Activated CD8-positive, alpha-beta memory T cell treated with anti-CD3 and anti-CD28 coated beads for 36 hours (primary cell): Measurements from ENCODE around the gene ABLIM1. TPM values are rescaled to one million over a fixed set of nuclear protein-coding genes. Genes with fewer than 3 reads are reported as not detected.

Experiments used
- CTCF ChIA-PET: fragments of 350-600 bp; sonication (Branson Sonifier 250); formaldehyde crosslinking; loops from one replicate; lab custom pipeline; 2021; ENCODE audit warnings: antibody characterized with exemption; lab: Charles Lee
- POLR2A ChIA-PET: fragments of 350-600 bp; sonication (Branson Sonifier 250); formaldehyde crosslinking; loops from one replicate; lab custom pipeline; 2021; ENCODE audit warnings: antibody characterized with exemption; lab: Charles Lee
- total RNA-seq, 2 experiments: library from RNA; stranded (reverse); gene quantifications; one replicate each; pipeline ENCODE4 v1.2.3, GENCODE V29; 2021

ABLIM1 gene
- total RNA-seq, 2 experiments from 2014 or later = 44.4 to 47.7 TPM

- ChIA-PET CTCF (no interaction called here), POLR2A (no interaction called here)
These were observed 93.0 kb downstream of the ABLIM1 start for GRCh38 chr10:114565066-114565465.

GRCh38 chr10:114561008-114561523, 97.0 kb downstream of the ABLIM1 start:
- CTCF ChIA-PET = no interaction called here
- POLR2A ChIA-PET = no interaction called here

- ChIA-PET CTCF (no interaction called here), POLR2A (no interaction called here)
These were observed 97.9 kb downstream of the ABLIM1 start for GRCh38 chr10:114560144-114560543.

GRCh38 chr10:114559636-114560035, 98.4 kb downstream of the ABLIM1 start:
- ChIA-PET CTCF (no interaction called here), POLR2A (no interaction called here)

GRCh38 chr10:114557854-114558253, 100.2 kb downstream of the ABLIM1 start:
- POLR2A ChIA-PET = no interaction called here
- CTCF ChIA-PET = no interaction called here

- ChIA-PET POLR2A (no interaction called here), CTCF (no interaction called here)
These were observed 101.6 kb downstream of the ABLIM1 start for GRCh38 chr10:114556236-114557122.

- POLR2A ChIA-PET = no interaction called here
- CTCF ChIA-PET = interaction anchor here (1.2 kb wide), 1 partner anchor 248 kb away, joined by 3 read pairs; no protein-coding TSS in a partner anchor
These were observed 104.6 kb downstream of the ABLIM1 start for GRCh38 chr10:114553436-114553835.

- POLR2A ChIA-PET = no interaction called here
- CTCF ChIA-PET = interaction anchor here (0.7 kb wide), 1 partner anchor 243 kb away, joined by 3 read pairs; no protein-coding TSS in a partner anchor
These were observed 106.0 kb downstream of the ABLIM1 start for GRCh38 chr10:114552050-114552449.

- POLR2A ChIA-PET = interaction anchor here (0.6 kb wide), 1 partner anchor 594 kb away, joined by 3 read pairs; no protein-coding TSS in a partner anchor
- CTCF ChIA-PET = interaction anchor here (1.1 to 1.4 kb wide), 3 partner anchors 65 to 234 kb away, joined by 3 read pairs; no protein-coding TSS in a partner anchor
These were observed 106.5 kb downstream of the ABLIM1 start for GRCh38 chr10:114551636-114551972.

- POLR2A ChIA-PET = interaction anchor here (0.6 kb wide), 1 partner anchor 595 kb away, joined by 3 read pairs; no protein-coding TSS in a partner anchor
- CTCF ChIA-PET = interaction anchor here (1.1 to 1.4 kb wide), 3 partner anchors 65 to 235 kb away, joined by 3 read pairs; no protein-coding TSS in a partner anchor
These were observed 107.1 kb downstream of the ABLIM1 start for GRCh38 chr10:114550756-114551635.

- ChIA-PET CTCF (interaction anchor here (0.6 to 2.8 kb wide), 4 partner anchors 77 to 389 kb away, joined by 3 to 7 read pairs (median 5); no protein-coding TSS in a partner anchor), POLR2A (no interaction called here)
These were observed 109.4 kb downstream of the ABLIM1 start for GRCh38 chr10:114548662-114549061.

GRCh38 chr10:114547514-114547913, 110.6 kb downstream of the ABLIM1 start:
- POLR2A ChIA-PET = no interaction called here
- CTCF ChIA-PET = interaction anchor here (1.0 to 1.1 kb wide), 2 partner anchors 76 to 147 kb away, joined by 3 to 5 read pairs; no protein-coding TSS in a partner anchor

- ChIA-PET POLR2A (no interaction called here), CTCF (no interaction called here)
These were observed 111.0 kb downstream of the ABLIM1 start for GRCh38 chr10:114547056-114547455.

- ChIA-PET CTCF (interaction anchor here (0.6 kb wide), 1 partner anchor 77 kb away, joined by 3 read pairs; no protein-coding TSS in a partner anchor), POLR2A (no interaction called here)
These were observed 112.3 kb downstream of the ABLIM1 start for GRCh38 chr10:114545819-114546218.

GRCh38 chr10:114545071-114545470, 113.0 kb downstream of the ABLIM1 start:
- ChIA-PET CTCF (no interaction called here), POLR2A (no interaction called here)

GRCh38 chr10:114544045-114544659, 113.9 kb downstream of the ABLIM1 start:
- CTCF ChIA-PET = interaction anchor here (0.9 kb wide), 2 partner anchors 73 to 278 kb away, joined by 3 to 4 read pairs; partner anchors contain the start of gene FHIP2A

GRCh38 chr10:114543456-114543855, 114.6 kb downstream of the ABLIM1 start:
- ChIA-PET CTCF (interaction anchor here (1.1 kb wide), 1 partner anchor 239 kb away, joined by 4 read pairs; no protein-coding TSS in a partner anchor), POLR2A (interaction anchor here (0.5 kb wide), 1 partner anchor 16 kb away, joined by 3 read pairs; no protein-coding TSS in a partner anchor)

More at GRCh38 chr10:114544045-114544659, 113.9 kb downstream of the ABLIM1 start:
- POLR2A ChIA-PET = interaction anchor here (0.5 to 0.9 kb wide), 2 partner anchors 16 to 18 kb away, joined by 3 read pairs; no protein-coding TSS in a partner anchor

GRCh38 chr10:114542373-114542772, 115.7 kb downstream of the ABLIM1 start:
- POLR2A ChIA-PET = interaction anchor here (0.5 to 0.7 kb wide), 3 partner anchors 16 to 199 kb away, joined by 3 read pairs; no protein-coding TSS in a partner anchor
- CTCF ChIA-PET = interaction anchor here (0.6 to 1.7 kb wide), 4 partner anchors 16 to 259 kb away, joined by 3 to 8 read pairs (median 6); no protein-coding TSS in a partner anchor
